Bronchial epithelial cell (primary cell): ENCODE measurements around the gene PRDM15. TPM values are rescaled to one million over a fixed set of nuclear protein-coding genes. Genes with fewer than 3 reads are reported as not detected.

Experiments used
- DNase-seq: peaks from one replicate; pipeline ENCODE4 v3.0.0-alpha.2; 2010; ENCODE audit warnings: low read depth
- FAIRE-seq: peaks from 2 replicates; lab custom pipeline; 2011; peaks lifted over from hg19 to GRCh38; lab: Jason Lieb, UNC
- H3K27me3 ChIP-seq: 2 replicates; pipeline ENCODE4 v1.5.1; 2011; ENCODE audit warnings: low read length; ENCODE audit not compliant: control insufficient read depth, insufficient read depth
- H3K36me3 ChIP-seq: 2 replicates; pipeline ENCODE4 v1.5.1; 2011; ENCODE audit warnings: low read length; ENCODE audit not compliant: control insufficient read depth, insufficient read depth
- H3K4me3 ChIP-seq: 2 replicates; pipeline ENCODE4 v1.5.1; 2011; ENCODE audit warnings: mild to moderate bottlenecking, low read depth, low read length, control low read depth
- total RNA-seq: library from RNA; depleted of rRNA; stranded (reverse); fragments of >200 nt; gene quantifications from 2 replicates; pipeline ENCODE4 v1.2.1, GENCODE V29; 2014
- TF ChIP-seq, protein P1 (sequence below): IDR thresholded peaks from 2 replicates; pipeline ENCODE4 v1.5.1; 2011; ENCODE audit warnings: mild to moderate bottlenecking, moderate library complexity, low read length, control low read depth, inconsistent platforms; ENCODE audit not compliant: insufficient read depth, severe bottlenecking

The PRDM15 gene
- total RNA-seq, 1 donor from 2014 or later = 6.1 TPM

DNA sequence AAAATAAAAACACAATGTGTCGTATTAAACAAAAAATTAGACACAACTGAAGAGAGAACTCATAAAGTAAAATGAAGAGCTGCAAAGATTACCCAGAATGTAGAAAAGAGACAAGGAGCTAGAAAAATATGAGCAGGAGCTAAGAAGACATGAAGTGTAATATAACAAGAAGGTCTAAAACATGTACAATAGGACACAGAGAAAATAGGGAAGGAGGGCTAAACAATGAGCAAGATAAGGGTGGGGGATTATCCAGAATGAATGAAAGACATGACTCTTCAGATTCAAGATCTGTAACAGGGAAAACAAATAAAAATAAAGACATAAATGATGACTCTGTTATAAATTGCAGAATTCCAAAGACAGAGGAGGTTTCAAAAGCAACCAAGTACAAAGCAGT lies 38.3 kb downstream of the PRDM15 start:
- H3K27me3 ChIP-seq = no peaks in the 10 kb centered on the region
- peaks cover 3% of the 10 kb centered on the region for H3K36me3 ChIP-seq
- TF ChIP-seq, protein P1, sequence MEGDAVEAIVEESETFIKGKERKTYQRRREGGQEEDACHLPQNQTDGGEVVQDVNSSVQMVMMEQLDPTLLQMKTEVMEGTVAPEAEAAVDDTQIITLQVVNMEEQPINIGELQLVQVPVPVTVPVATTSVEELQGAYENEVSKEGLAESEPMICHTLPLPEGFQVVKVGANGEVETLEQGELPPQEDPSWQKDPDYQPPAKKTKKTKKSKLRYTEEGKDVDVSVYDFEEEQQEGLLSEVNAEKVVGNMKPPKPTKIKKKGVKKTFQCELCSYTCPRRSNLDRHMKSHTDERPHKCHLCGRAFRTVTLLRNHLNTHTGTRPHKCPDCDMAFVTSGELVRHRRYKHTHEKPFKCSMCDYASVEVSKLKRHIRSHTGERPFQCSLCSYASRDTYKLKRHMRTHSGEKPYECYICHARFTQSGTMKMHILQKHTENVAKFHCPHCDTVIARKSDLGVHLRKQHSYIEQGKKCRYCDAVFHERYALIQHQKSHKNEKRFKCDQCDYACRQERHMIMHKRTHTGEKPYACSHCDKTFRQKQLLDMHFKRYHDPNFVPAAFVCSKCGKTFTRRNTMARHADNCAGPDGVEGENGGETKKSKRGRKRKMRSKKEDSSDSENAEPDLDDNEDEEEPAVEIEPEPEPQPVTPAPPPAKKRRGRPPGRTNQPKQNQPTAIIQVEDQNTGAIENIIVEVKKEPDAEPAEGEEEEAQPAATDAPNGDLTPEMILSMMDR = no peak
- FAIRE-seq (no peak), DNase-seq (no peak)
- no peak overlapping the region for H3K4me3 ChIP-seq

GRCh38 chr21:41839387-41840000 lies 39.6 kb downstream of the PRDM15 start:
- no peaks in the 10 kb centered on the region for H3K27me3 ChIP-seq
- FAIRE-seq = no peak
- TF ChIP-seq, protein P1 = no peak
- H3K36me3 ChIP-seq = peaks cover 7% of the 10 kb centered on the region
- H3K4me3 ChIP-seq = no peak overlapping the region
- DNase-seq = no peak

DNA sequence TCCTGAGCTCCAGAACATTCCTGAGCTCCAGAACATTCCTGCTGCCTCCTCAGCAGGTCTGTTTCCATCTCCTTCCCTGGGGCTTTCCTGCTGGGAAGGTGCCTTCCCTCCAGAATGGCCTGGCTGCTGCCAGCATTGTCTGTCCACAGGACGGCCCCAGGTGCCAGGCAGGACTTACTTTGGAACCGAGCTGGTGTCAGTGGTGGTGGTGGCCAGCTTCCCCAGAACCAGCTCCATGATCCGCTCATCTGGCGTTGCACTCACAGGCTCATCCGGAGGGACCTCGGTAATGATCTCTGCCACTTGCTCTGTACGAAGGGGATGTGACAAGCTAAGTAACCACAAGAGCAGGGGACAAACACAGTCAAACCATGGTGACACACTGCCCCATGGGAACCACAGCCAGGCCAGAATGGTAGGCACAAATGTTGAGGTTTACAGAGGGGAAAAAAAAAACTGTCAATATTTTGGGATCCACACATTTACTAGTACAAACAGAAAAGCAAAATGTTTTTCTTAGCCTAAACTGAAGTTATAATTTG lies 41.3 kb downstream of the PRDM15 start:
- TF ChIP-seq, protein P1 = no peak
- Histone ChIP-seq H3K27me3 (no peaks in the 10 kb centered on the region), H3K4me3 (no peak overlapping the region), H3K36me3 (peaks cover 7% of the 10 kb centered on the region)
- no peak for FAIRE-seq
- no peak for DNase-seq

DNA sequence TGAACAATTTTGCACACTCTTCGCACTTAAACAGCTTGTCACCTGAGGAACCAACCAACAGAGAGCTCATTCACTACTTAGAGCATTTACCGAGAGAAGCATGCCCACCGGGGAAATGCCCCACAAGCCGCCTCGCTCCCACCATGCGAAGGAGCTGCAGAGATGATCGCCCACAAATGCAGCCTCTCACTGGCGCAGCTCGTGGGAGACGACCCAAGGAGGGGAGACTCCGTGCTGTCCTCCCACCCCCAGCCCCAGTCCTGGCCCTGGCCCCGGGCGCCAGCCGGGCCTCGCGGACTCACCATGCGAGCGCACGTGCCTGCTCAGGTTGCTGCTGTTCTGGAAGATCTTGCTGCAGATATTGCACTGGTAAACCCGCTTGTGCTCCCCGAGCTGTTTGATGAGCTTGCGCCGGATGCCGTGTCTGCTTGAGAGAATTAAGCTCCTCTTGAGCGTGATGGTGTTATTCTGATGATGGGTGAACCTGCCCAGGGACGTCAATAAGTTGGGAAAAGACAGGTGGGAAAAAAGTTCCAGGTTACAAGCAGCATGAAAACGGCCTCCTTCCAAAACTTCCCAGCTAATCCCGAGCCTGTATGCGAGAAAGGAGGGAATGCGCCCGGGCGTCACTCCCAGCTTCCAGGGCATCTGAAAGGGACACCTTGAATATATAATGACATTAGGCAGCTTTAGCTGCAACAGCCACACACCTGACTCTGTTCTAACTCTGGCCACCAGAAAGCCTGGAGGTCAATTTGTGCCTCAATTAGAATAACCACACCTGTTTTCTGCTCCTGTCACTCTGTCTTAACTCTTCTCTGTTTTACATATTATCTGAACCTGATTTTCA lies 42.8 kb downstream of the PRDM15 start:
- FAIRE-seq (no peak), DNase-seq (no peak)
- TF ChIP-seq, protein P1 = no peak

GRCh38 chr21:41835711-41836154 lies 43.4 kb downstream of the PRDM15 start:
- Histone ChIP-seq H3K27me3 (no peaks in the 10 kb centered on the region), H3K4me3 (no peak overlapping the region), H3K36me3 (peaks cover 7% of the 10 kb centered on the region)
- TF ChIP-seq, protein P1 = no peak
- DNase-seq = no peak
- FAIRE-seq = no peak

More for the DNA sequence above, 42.8 kb downstream of the PRDM15 start:
- Histone ChIP-seq H3K27me3 (no peaks in the 10 kb centered on the region), H3K4me3 (no peak overlapping the region), H3K36me3 (peaks cover 7% of the 10 kb centered on the region)
